K562 (cell line): ENCODE data around the gene TRAF7. TPM values are rescaled to one million over a fixed set of nuclear protein-coding genes. Genes with fewer than 3 reads are reported as not detected.
A peak's percentile ranks its signal among the peaks of the same experiment; 100 is the strongest.

Source experiments
- ADNP ChIP-seq: fragments of 200-800 bp; sonication (Bioruptor generic); IDR thresholded peaks from 2 replicates; pipeline ENCODE4 v1.6.1; 2016; ENCODE audit warnings: missing genetic modification characterization, missing compliant biosample characterization
- BRCA1 ChIP-seq, 2 experiments: fragments of 450-650 bp in 1 of 2; sonication (generic) in 1 of 2; formaldehyde crosslinking in 1 of 2; IDR thresholded peaks; 2 replicates each; pipeline versions ENCODE4 v1.5.0 to v1.6.1; 2017 to 2020; ENCODE audit warnings: mild to moderate bottlenecking in 1 of 2, missing genetic modification reagents in 1 of 2
- FOS ChIP-seq: IDR thresholded peaks from 3 replicates; pipeline ENCODE4 v1.6.1; 2011; ENCODE audit not compliant: insufficient read length; ENCODE audit errors: extremely low read depth
- FOXJ2 ChIP-seq: fragments of 200-800 bp; sonication (Bioruptor generic); IDR thresholded peaks from 2 replicates; pipeline ENCODE4 v1.6.1; 2016; ENCODE audit warnings: missing genetic modification characterization, missing compliant biosample characterization
- GTF2E2 ChIP-seq: fragments of 200-800 bp; sonication (Bioruptor generic); IDR thresholded peaks from 2 replicates; pipeline ENCODE4 v1.6.1; 2016; ENCODE audit warnings: missing genetic modification characterization, missing compliant biosample characterization
- HCFC1 ChIP-seq: IDR thresholded peaks from 2 replicates; pipeline ENCODE4 v1.6.1; 2012; ENCODE audit warnings: low read depth, low read length, improper control_type of control experiment
- MAFG ChIP-seq: fragments of 450-650 bp; conservative IDR thresholded peaks from 2 replicates; pipeline ENCODE4 v1.6.1; 2016; ENCODE audit warnings: missing genetic modification characterization, missing compliant biosample characterization
- NFE2 ChIP-seq: IDR thresholded peaks from 2 replicates; pipeline ENCODE4 v1.6.1; 2014; ENCODE audit warnings: antibody characterized with exemption, low read depth
- PTTG1 ChIP-seq: fragments of 450-650 bp; IDR thresholded peaks from 2 replicates; pipeline ENCODE4 v1.6.1; 2016; ENCODE audit warnings: low read depth, mild to moderate bottlenecking, missing genetic modification characterization, missing compliant biosample characterization
- PURB ChIP-seq: sonication (generic); formaldehyde crosslinking; IDR thresholded peaks from 2 replicates; pipeline ENCODE4 v1.9.0; 2021; ENCODE audit warnings: low read depth, mild to moderate bottlenecking, missing genetic modification reagents
- RBBP5 ChIP-seq: fragments of 200-600 bp; sonication (generic); IDR thresholded peaks from 2 replicates; pipeline ENCODE4 v1.6.1; 2012; ENCODE audit warnings: borderline replicate concordance, mild to moderate bottlenecking, low read length, control low read depth, inconsistent platforms; ENCODE audit not compliant: insufficient read depth, poor library complexity, severe bottlenecking
- SMAD4 ChIP-seq: fragments of 250-450 bp; sonication (Bioruptor Pico); conservative IDR thresholded peaks from 2 replicates; pipeline ENCODE4 v1.8.0; 2021; ENCODE audit warnings: inconsistent platforms, mild to moderate bottlenecking, moderate library complexity
- SP1 ChIP-seq: sonication (generic); formaldehyde crosslinking; IDR thresholded peaks from 2 replicates; pipeline ENCODE4 v1.8.1; 2022; ENCODE audit warnings: mild to moderate bottlenecking, missing genetic modification reagents
- TCF3 ChIP-seq: sonication (generic); formaldehyde crosslinking; IDR thresholded peaks from 2 replicates; pipeline ENCODE4 v1.4.0; 2020; ENCODE audit warnings: mild to moderate bottlenecking, missing genetic modification reagents
- TGIF2 ChIP-seq: sonication (generic); formaldehyde crosslinking; IDR thresholded peaks from 2 replicates; pipeline ENCODE4 v1.8.1; 2022; ENCODE audit warnings: mild to moderate bottlenecking, missing genetic modification reagents, moderate library complexity
- ZNF165 ChIP-seq: fragments of 250-450 bp; sonication (Bioruptor Pico); IDR thresholded peaks from 2 replicates; pipeline ENCODE4 v1.4.0; 2020; ENCODE audit warnings: borderline replicate concordance
- ZNF431 ChIP-seq: sonication (generic); formaldehyde crosslinking; IDR thresholded peaks from 2 replicates; pipeline ENCODE4 v1.8.0; 2022; ENCODE audit warnings: mild to moderate bottlenecking, missing genetic modification reagents
- ZNF436 ChIP-seq: fragments of 250-450, 450-650 bp; sonication (Bioruptor Pico); formaldehyde crosslinking; IDR thresholded peaks from 2 replicates; pipeline ENCODE4 v1.7.0; 2020; ENCODE audit warnings: mild to moderate bottlenecking
- ZSCAN32 ChIP-seq: fragments of 450-650 bp; formaldehyde crosslinking; IDR thresholded peaks from 2 replicates; pipeline ENCODE4 v1.4.0; 2020; ENCODE audit warnings: mild to moderate bottlenecking, moderate library complexity
- polyA plus RNA-seq, 8 experiments: library from polyadenylated mRNA; depleted of rRNA in 4 of 8; stranded (reverse) in 5 of 8; unstranded in 3 of 8; fragments of >200 nt; fragmentation: Nextera tagmentation in 2 of 8; fragmentation: Illumina TruSeq in 1 of 8; extraction: Ambion mirVana in 2 of 8; extraction: Trizol in 1 of 8; gene quantifications; 2 replicates each; pipeline versions ENCODE4 v1.2.1 to v1.2.3, GENCODE V29; 2011 to 2014; ENCODE audit warnings: inconsistent platforms in 1 of 8, missing spikeins in 1 of 8
- total RNA-seq, 7 experiments: library from RNA; depleted of rRNA in 6 of 7; stranded (reverse); fragments of >200 nt in 6 of 7; fragmentation: Illumina TruSeq in 2 of 7; extraction: Trizol in 2 of 7; gene quantifications; 2 replicates each; pipeline versions ENCODE4 v1.2.1 to v1.2.3, GENCODE V29; 2011 to 2021; ENCODE audit warnings: low replicate concordance in 1 of 7
- TF ChIP-seq, protein P1 (sequence below): fragments of 250-450 bp; sonication (Bioruptor Pico); IDR thresholded peaks from 2 replicates; pipeline ENCODE4 v1.8.0; 2021; ENCODE audit warnings: moderate library complexity, mild to moderate bottlenecking, inconsistent platforms
- TF ChIP-seq, protein P2 (sequence below): sonication (generic); formaldehyde crosslinking; IDR thresholded peaks from 2 replicates; pipeline ENCODE4 v1.9.0; 2022; ENCODE audit warnings: mild to moderate bottlenecking, missing genetic modification reagents
- TF ChIP-seq, protein P3 (sequence below): fragments of 450-650 bp; formaldehyde crosslinking; IDR thresholded peaks from 2 replicates; pipeline ENCODE4 v1.4.0; 2020; ENCODE audit warnings: mild to moderate bottlenecking
- TF ChIP-seq, protein P4 (sequence below): fragments of 250-450 bp; sonication (Bioruptor Pico); IDR thresholded peaks from 2 replicates; pipeline ENCODE4 v1.8.0; 2021; ENCODE audit warnings: mild to moderate bottlenecking, moderate library complexity
- TF ChIP-seq, protein P5 (sequence below), 2 experiments: fragments of 450-650 bp; IDR thresholded peaks; 2 replicates each; pipeline ENCODE4 v1.6.1; 2016

The TRAF7 gene
- total and polyA plus RNA-seq, 9 of the 15 experiments (the other 6 are each of a cell fraction or from before 2014, with no cell fraction given), result 1.1 to 113 (median 41.6) TPM

DNA sequence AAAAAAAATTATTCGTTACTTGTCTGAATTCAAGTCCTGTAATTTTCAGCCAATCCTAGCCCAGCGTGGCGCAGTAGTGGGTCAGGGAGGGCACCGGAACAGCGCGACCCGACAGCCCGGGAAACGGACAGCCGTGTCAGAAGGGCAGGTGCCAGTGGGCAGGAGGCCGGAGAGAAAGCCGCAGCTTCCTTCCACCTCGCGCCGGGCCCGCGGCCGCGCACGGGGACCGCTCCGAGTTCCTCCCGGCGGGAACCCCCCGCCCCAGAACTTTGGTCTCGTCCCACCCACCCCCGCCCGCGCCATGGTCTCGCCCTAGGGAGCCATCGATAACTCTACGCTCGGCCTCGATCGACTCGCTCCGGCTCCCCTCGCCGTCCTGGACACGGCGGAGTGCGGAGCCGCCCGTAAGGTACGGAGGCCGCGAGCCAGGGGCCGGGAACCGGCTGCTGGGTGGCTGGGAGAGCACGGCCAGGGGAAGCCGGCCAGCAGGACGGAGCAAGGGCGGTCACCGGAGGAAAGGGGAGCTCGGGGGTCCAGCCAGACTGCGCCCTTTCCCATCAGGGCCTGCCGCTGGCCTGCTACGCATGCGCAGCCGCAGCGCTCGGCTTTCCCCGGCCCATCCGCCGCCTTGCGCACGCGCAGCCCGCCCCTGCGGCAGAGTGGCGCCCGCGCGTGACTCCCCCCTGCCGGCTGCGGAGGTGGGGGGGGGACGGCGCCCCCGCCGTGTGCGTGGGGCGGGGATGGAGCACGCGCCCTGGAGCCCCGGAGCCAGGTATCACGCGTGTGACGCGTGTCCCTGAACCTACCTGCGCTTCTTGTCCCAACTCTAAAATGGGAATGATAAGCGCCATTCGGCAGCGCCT, 49.8 kb downstream of the TRAF7 start, which contains the start of gene MLST8 (continued):
- TF ChIP-seq ZNF431, result no peak
- no peak for TF ChIP-seq GTF2E2 (tag)
- no peak for TF ChIP-seq ZSCAN32
- TF ChIP-seq PTTG1 (tag), result no peak
- TF ChIP-seq TGIF2 (CRISPR knock-in tag), result no peak
- no peak for TF ChIP-seq PURB (CRISPR knock-in tag)
- TF ChIP-seq, protein P1, sequence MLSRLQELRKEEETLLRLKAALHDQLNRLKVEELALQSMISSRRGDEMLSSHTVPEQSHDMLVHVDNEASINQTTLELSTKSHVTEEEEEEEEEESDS (CRISPR knock-in tag), result no peak
- TF ChIP-seq, protein P2, sequence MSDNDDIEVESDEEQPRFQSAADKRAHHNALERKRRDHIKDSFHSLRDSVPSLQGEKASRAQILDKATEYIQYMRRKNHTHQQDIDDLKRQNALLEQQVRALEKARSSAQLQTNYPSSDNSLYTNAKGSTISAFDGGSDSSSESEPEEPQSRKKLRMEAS (CRISPR knock-in tag), result peak; percentile 47
- TF ChIP-seq, protein P3, sequence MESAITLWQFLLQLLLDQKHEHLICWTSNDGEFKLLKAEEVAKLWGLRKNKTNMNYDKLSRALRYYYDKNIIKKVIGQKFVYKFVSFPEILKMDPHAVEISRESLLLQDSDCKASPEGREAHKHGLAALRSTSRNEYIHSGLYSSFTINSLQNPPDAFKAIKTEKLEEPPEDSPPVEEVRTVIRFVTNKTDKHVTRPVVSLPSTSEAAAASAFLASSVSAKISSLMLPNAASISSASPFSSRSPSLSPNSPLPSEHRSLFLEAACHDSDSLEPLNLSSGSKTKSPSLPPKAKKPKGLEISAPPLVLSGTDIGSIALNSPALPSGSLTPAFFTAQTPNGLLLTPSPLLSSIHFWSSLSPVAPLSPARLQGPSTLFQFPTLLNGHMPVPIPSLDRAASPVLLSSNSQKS (CRISPR knock-in tag), result no peak
- TF ChIP-seq, protein P4, sequence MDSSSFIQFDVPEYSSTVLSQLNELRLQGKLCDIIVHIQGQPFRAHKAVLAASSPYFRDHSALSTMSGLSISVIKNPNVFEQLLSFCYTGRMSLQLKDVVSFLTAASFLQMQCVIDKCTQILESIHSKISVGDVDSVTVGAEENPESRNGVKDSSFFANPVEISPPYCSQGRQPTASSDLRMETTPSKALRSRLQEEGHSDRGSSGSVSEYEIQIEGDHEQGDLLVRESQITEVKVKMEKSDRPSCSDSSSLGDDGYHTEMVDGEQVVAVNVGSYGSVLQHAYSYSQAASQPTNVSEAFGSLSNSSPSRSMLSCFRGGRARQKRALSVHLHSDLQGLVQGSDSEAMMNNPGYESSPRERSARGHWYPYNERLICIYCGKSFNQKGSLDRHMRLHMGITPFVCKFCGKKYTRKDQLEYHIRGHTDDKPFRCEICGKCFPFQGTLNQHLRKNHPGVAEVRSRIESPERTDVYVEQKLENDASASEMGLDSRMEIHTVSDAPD, result no peak
- no peak for TF ChIP-seq MAFG (tag)
- TF ChIP-seq HCFC1, result peak; percentile 74
- TF ChIP-seq TCF3 (CRISPR knock-in tag), result no peak
- no peak for TF ChIP-seq NFE2
- peak; percentile 89 for TF ChIP-seq RBBP5
- TF ChIP-seq FOXJ2 (tag), result no peak
- peak; percentile 81 for TF ChIP-seq SMAD4 (CRISPR knock-in tag)
- TF ChIP-seq SP1, result peak; percentile 69
- no peak for TF ChIP-seq ZNF436 (CRISPR knock-in tag)
- no peak for TF ChIP-seq ADNP (tag)
- TF ChIP-seq BRCA1 (IDR thresholded peaks at IDR 0.05), result no peak
- TF ChIP-seq BRCA1 (CRISPR knock-in tag; IDR thresholded peaks at IDR 0.05), result no peak
- TF ChIP-seq ZNF165, result no peak
- TF ChIP-seq FOS, result no peak
- TF ChIP-seq, protein P5, sequence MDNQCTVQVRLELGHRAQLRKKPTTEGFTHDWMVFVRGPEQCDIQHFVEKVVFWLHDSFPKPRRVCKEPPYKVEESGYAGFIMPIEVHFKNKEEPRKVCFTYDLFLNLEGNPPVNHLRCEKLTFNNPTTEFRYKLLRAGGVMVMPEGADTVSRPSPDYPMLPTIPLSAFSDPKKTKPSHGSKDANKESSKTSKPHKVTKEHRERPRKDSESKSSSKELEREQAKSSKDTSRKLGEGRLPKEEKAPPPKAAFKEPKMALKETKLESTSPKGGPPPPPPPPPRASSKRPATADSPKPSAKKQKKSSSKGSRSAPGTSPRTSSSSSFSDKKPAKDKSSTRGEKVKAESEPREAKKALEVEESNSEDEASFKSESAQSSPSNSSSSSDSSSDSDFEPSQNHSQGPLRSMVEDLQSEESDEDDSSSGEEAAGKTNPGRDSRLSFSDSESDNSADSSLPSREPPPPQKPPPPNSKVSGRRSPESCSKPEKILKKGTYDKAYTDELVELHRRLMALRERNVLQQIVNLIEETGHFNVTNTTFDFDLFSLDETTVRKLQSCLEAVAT (IDR thresholded peaks at IDR 0.05), result peak in 1 of 2 experiments; percentile 100; a peak in 2 of 4 replicates
